Activated T-cell treated with anti-CD3 and anti-CD28 coated beads for 4 hours (primary cell): ENCODE measurements around the gene KDSR.

Source experiments
- DNase-seq: peaks from one replicate; pipeline ENCODE4 v3.0.0-alpha.2; 2020

The KDSR gene

GRCh38 chr18:63302220-63302619 is 64.8 kb downstream of the KDSR start:
- no peak for DNase-seq

GRCh38 chr18:63301434-63301833 is 65.6 kb downstream of the KDSR start:
- no peak for DNase-seq

GRCh38 chr18:63299837-63300745 is 66.9 kb downstream of the KDSR start:
- no peak for DNase-seq

- DNase-seq: no peak
Measured at GRCh38 chr18:63298400-63299365, 68.3 kb downstream of the KDSR start.

- DNase-seq: no peak
Measured at GRCh38 chr18:63297687-63298399, 69.2 kb downstream of the KDSR start.

- no peak for DNase-seq
Measured at GRCh38 chr18:63293935-63294334, 73.1 kb downstream of the KDSR start.

GRCh38 chr18:63292831-63293683 is 73.9 kb downstream of the KDSR start:
- DNase-seq: no peak

- DNase-seq: no peak
Measured at GRCh38 chr18:63291278-63291677, 75.7 kb downstream of the KDSR start.

- peak; percentile 29 for DNase-seq
Measured at GRCh38 chr18:63290821-63291200, 76.2 kb downstream of the KDSR start.

- no peak for DNase-seq
Measured at GRCh38 chr18:63290166-63290820, 76.7 kb downstream of the KDSR start.

GRCh38 chr18:63288311-63288710 is 78.7 kb downstream of the KDSR start:
- DNase-seq: no peak

- no peak for DNase-seq
Measured at GRCh38 chr18:63287691-63288220, 79.2 kb downstream of the KDSR start.

- DNase-seq: no peak
Measured at GRCh38 chr18:63286926-63287325, 80.1 kb downstream of the KDSR start.

GRCh38 chr18:63284827-63285733 is 81.9 kb downstream of the KDSR start:
- no peak for DNase-seq

GRCh38 chr18:63284173-63284799 is 82.7 kb downstream of the KDSR start:
- no peak for DNase-seq

- no peak for DNase-seq
Measured at GRCh38 chr18:63283305-63284094, 83.5 kb downstream of the KDSR start.

GRCh38 chr18:63282793-63283192 is 84.2 kb downstream of the KDSR start:
- no peak for DNase-seq
